Islet precursor cell (in vitro differentiated cells): Measurements from ENCODE around the gene CKAP4.

Experiments used
- DNase-seq: peaks from one replicate; pipeline ENCODE4 v3.0.0-alpha.2; 2018

The CKAP4 gene

GRCh38 chr12:106239951-106240335 is 7.9 kb downstream of the CKAP4 start:
- peak; percentile 36 for DNase-seq

DNA sequence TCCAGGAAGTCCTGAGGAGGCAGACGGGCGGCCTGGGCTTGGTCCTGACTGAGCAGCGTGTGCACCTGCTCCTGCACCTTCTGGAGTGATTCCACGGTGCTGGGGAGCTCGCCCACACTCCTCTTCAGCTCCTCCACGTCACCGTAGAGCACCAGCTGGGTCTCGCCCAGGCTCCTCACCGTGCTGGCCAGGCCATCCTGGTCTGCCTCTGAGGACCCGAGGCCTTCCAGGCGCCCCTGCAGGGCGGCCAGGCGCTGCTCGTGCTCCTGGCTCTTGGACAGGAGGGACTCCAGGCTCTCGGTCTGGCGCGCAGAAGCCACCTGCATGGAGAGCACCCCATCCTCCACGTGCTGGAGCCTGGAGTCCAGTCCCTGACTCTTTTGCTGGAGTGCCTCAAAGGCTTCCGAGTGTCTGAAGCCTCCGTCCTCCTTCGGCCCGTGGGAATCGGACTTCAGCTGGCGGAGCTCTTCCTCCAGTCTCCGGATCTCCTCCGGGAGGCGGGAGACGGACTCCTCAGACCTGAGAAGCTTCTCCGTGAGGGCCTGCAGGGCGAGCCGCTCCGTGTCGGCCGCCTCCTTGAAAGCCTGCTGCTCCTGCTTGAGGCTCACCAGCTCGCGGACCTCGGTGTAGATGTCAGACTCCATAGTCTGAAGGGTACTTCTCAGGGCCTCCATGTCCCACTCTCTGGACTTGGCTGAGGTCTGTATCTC is 8.4 kb downstream of the CKAP4 start:
- DNase-seq: peak; percentile 55

DNA sequence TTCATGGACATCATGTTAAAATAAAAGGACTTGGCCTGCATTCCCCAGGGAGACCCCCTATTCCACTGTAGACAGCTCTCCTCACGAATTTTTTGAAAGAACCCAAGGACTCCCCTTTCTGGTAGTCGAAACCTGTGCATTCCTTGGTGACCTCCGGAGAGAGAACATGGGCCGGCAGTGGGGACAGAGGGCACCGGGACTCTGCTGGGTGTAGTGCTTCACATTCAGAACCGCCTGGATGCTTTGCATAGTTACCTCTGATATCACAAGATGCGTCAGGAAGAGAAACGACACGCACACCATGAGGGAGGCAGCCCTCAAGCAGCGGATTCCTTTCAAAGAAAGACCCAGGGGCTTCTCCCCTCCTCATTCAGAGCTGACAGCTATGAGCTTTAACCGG is 9.7 kb downstream of the CKAP4 start:
- DNase-seq: peak; percentile 59

- no peak for DNase-seq
Observed at GRCh38 chr12:106235770-106236169, 12.1 kb downstream of the CKAP4 start.

GRCh38 chr12:106234449-106234848 is 13.4 kb downstream of the CKAP4 start:
- DNase-seq: no peak

GRCh38 chr12:106233011-106233410 is 14.8 kb downstream of the CKAP4 start:
- DNase-seq: peak; percentile 49

- DNase-seq: peak; percentile 40
Observed at GRCh38 chr12:106229036-106229591, 18.7 kb downstream of the CKAP4 start.

GRCh38 chr12:106228320-106228710 is 19.5 kb downstream of the CKAP4 start:
- DNase-seq: peak; percentile 43

DNA sequence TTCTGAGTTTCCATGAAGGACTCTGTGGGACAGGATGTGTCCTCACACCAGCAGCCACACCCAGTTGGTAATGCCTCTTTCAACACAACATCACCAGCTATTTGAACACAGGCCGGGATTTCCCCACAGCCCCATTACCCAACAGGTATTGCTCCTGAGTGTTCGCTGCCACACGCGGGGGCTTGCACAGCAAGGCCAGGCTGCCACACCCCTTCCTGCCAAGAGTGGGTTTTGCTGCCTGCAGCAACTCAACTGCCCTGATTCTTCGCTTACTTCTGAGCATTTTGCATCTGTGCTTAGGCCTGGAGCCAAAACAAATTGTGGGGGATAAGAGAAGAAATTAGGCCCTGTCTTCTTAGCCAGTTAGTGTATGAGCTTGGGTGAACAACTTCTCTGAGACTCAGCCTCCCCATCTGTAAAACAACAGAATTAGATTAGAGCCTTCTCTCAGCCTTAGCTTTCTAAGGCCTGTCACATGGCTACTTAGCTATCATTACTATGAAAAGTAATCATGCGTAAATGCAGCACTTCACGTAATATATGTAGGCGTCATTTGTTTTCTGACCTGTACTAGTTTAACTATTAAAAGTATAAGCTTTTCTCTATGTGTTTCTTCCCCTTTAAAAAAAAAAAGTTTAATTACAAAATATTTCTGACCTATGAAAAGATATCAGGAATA is 20.0 kb downstream of the CKAP4 start:
- DNase-seq: peak; percentile 58

DNA sequence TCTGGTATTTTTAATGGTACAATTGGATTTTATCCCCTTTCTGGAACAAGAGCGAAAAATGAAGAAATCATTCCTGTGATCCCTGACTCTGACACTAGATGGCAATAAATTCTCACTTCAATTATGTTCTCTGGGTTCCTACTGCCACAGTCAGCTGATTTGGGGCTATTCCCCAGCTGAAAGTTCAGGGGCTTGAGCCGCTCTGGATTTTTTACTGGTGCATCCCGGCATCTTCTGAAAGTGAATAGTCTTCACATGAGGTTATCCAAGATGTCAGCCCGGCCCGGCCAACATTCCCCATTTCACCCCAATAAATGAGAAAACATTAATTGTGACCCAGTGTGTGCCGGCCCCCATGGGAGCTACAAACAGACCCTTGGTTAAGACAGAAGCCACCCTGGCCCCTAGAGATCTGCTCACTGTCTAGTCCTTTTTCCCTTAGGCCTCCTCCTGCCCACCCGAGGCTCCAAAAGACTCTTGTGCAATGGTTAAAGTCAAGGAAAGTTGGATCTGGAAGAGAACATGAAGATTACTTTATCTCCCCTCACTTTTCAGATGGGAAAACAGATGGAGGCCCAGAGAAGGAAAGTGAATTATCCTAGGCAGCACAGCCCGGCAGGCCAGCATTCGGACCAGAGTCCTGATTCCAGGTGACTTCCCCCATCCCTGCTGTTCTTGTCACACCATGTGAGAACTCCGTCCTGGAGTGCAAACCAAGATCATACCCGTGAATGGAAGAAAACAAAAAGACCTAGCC is 20.8 kb downstream of the CKAP4 start:
- DNase-seq: peak; percentile 70

- no peak for DNase-seq
Observed at GRCh38 chr12:106224355-106224706, 23.5 kb downstream of the CKAP4 start.

GRCh38 chr12:106223485-106224354 is 24.1 kb downstream of the CKAP4 start:
- DNase-seq: peak; percentile 94

GRCh38 chr12:106220536-106220935 is 27.3 kb downstream of the CKAP4 start:
- DNase-seq: peak; percentile 22

- DNase-seq: peak; percentile 40
Observed at GRCh38 chr12:106219043-106219442, 28.8 kb downstream of the CKAP4 start.

GRCh38 chr12:106217706-106218105 is 30.1 kb downstream of the CKAP4 start:
- DNase-seq: no peak

- peak; percentile 45 for DNase-seq
Observed at GRCh38 chr12:106214571-106214970, 33.2 kb downstream of the CKAP4 start.

DNA sequence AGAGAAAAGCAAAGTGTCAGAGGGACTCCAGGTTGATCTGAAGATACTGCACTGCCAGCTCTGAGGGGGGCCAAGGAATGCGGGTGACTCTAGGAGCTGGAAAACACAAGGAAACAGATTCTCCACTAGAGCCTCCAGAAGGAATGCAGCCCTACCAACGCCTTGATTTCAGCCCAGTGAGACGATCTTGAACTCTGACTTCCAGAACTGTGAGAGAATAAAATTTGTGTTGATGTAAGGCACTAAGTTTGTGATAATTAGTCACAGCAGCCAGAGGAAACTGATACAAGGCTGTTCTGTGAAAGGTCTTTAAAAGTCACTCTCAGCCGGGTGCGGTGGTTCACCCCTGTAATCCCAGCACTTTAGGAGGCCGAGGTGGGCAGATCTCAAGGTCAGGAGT is 34.2 kb downstream of the CKAP4 start:
- DNase-seq: peak; percentile 17

GRCh38 chr12:106211973-106212372 is 35.8 kb downstream of the CKAP4 start:
- DNase-seq: peak; percentile 50

- DNase-seq: peak; percentile 56
Observed at GRCh38 chr12:106205208-106206069, 42.4 kb downstream of the CKAP4 start.

DNA sequence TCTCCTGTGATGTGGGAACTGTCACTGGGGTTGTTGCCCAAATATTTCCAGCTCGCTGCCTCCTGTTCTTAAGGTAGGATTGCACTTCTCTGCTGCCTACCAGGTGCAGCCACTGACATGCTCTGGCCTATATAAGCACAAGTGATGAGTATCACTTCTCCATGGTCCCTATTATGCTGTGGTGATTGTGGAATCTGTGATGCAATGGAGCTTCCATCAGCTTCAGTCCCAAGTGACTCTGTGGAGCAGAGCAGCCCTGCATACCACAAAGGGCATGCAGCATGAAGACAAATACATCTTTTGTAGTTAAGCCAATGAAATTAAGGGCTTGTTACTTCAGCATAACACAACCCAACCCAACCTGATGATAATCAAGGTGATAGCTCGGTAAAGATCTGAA is 43.5 kb downstream of the CKAP4 start:
- peak; percentile 41 for DNase-seq

DNA sequence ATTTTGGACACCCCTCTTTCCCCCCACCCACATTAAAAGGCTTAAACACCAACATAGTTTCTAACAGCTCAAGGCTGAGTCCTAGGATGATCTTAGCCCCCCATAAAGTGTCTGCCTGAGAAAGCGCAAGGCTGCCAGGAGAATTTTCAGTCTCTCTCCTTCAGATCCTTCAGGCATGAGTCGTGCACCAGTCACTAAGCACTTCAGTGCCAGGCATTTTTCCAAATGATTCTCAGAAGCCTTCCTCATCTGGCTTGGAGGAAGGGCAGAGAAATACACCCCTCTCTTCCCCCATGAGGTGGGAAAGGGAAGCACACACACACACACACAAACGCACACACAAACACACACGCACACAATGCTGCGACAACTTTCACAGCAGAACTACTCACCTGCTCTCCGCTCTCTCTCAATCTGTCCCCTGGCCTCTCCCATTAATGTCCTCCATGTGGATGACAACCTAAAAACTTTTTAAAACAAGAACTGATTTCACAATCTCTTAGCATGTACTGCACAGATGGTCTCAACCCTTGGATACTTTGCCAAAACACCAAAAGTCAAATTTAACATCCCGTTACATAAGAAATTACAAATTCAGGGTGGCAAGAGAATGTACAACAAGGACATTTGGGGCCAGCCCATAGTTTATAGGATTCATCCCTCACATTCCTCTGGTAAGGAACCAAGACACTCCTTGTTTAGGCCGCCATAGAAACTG is 49.8 kb downstream of the CKAP4 start:
- DNase-seq: no peak
